ENCODE measurements around the gene WDR82. TPM values are rescaled to one million over a fixed set of nuclear protein-coding genes. Genes with fewer than 3 reads are reported as not detected.

The WDR82 gene
- total RNA-seq, 1 donor from 2014 or later, result 105 TPM

DNA sequence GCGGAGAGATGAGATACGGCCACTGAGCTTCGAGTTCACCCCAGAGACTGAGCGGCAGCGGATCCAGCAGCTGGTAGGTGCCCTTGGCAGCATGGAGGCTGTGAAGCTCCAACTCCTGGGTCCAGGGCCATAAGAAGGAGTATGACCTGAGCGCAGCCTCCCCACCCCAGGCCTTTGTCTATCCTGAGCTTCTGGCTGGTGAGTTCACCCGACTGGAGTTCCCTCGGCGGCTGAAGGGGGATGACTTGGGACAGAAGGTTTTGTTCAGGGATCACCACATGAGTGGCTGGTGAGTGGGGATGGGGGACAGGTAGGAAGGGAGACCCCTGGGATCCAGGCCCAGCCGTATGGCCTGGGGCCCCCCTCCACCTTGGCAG is 30.3 kb downstream of the WDR82 start:
- DNase-seq (ENCODE audit: low spot score in 2 of 2, unreplicated experiment in 2 of 2), result no peak
- H3K4me1 Mint-ChIP-seq, result peaks cover 8% of the 10 kb centered on the region
- no peaks in the 10 kb centered on the region for H3K27me3 Mint-ChIP-seq (ENCODE audit: low read depth)
- H3K9me3 Mint-ChIP-seq, result no peaks in the 10 kb centered on the region
- TF ChIP-seq CTCF (IDR thresholded peaks at IDR 0.05; ENCODE audit: unreplicated experiment), result no peak
- peaks cover 6% of the 10 kb centered on the region for H3K36me3 Mint-ChIP-seq
- H3K27ac Mint-ChIP-seq, result peak overlapping the region; percentile 64
- no peak overlapping the region for H3K4me3 Mint-ChIP-seq

DNA sequence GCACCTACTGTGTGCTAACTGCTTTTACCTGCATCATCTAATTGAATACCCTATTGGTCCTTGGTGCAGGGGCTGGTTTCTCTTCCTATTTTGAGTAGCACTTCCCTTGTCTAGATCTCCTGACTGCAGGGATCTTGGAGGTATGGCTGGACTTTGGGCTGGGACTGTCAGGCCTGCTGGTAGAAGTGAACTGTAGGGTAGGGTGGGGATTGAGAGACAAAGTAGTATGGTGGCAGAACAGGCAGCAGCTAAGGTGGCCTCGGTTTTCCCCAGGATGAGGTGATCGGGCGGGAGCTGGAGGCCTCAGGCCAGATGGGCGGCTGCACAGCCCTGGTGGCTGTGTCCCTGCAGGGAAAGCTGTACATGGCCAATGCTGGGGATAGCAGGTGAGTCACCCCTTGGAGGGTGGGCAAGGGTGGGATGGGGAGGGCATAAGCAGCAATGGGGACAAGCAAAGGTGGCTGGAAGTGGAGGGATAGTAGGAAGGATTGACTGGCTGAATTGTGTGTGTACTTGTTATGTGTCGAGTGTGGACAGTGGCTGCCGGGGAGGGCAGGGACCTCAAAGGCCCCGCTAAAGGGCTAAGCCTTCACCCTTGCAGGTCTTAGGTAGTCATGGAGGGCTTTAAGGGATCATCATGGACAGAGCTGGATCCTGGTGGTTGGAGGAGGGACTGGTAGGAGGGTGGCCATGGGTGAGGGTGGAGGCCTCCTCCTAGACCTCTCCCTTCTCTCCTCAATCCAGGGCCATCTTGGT is 30.9 kb downstream of the WDR82 start:
- peaks cover 3% of the 10 kb centered on the region for H3K36me3 Mint-ChIP-seq
- H3K4me3 Mint-ChIP-seq, result no peak overlapping the region
- no peak for DNase-seq (ENCODE audit: low spot score in 2 of 2, unreplicated experiment in 2 of 2)
- peak overlapping the region; percentile 64 for H3K27ac Mint-ChIP-seq
- H3K4me1 Mint-ChIP-seq, result peaks cover 8% of the 10 kb centered on the region
- no peaks in the 10 kb centered on the region for H3K27me3 Mint-ChIP-seq (ENCODE audit: low read depth)
- no peak for TF ChIP-seq CTCF (IDR thresholded peaks at IDR 0.05; ENCODE audit: unreplicated experiment)
- H3K9me3 Mint-ChIP-seq, result no peaks in the 10 kb centered on the region

GRCh38 chr3:52246728-52247408 is 31.6 kb downstream of the WDR82 start:
- no peak for DNase-seq (ENCODE audit: low spot score in 2 of 2, unreplicated experiment in 2 of 2)
- Mint-ChIP-seq H3K27ac (peak overlapping the region; percentile 25), H3K4me3 (peak overlapping the region; percentile 59), H3K9me3 (no peaks in the 10 kb centered on the region), H3K4me1 (peaks cover 8% of the 10 kb centered on the region), H3K36me3 (peaks cover 3% of the 10 kb centered on the region), H3K27me3 (ENCODE audit: low read depth) (no peaks in the 10 kb centered on the region)
- TF ChIP-seq CTCF (IDR thresholded peaks at IDR 0.05; ENCODE audit: unreplicated experiment), result no peak

DNA sequence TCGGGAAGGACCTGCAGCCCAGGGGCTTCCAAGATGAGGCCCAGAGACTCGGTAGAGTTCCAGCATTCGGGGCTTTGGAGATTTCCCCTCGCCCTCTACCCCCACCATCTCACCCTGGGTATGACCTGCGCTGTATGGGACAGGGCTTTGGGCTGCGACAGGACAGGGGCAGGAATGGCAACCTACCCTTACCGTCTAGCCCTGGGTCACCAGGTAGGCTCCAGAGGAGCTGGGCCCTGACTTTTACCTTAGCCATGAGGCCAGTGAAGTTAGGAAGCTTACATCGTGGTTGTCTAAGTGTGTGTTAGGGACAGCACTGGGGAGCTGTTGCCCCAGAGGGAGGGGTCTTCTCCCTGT is 32.2 kb downstream of the WDR82 start:
- Mint-ChIP-seq H3K27ac (peak overlapping the region; percentile 39), H3K36me3 (peaks cover 3% of the 10 kb centered on the region), H3K27me3 (ENCODE audit: low read depth) (no peaks in the 10 kb centered on the region), H3K4me1 (peaks cover 8% of the 10 kb centered on the region), H3K9me3 (no peaks in the 10 kb centered on the region), H3K4me3 (peak overlapping the region; percentile 59)
- no peak for TF ChIP-seq CTCF (IDR thresholded peaks at IDR 0.05; ENCODE audit: unreplicated experiment)
- DNase-seq (ENCODE audit: low spot score in 2 of 2, unreplicated experiment in 2 of 2), result no peak

- Mint-ChIP-seq H3K9me3 (no peaks in the 10 kb centered on the region), H3K27me3 (ENCODE audit: low read depth) (no peaks in the 10 kb centered on the region), H3K4me1 (peaks cover 8% of the 10 kb centered on the region), H3K4me3 (peak within 1 kb of the TSS; percentile 59), H3K27ac (peak within 1 kb of the TSS; percentile 39), H3K36me3 (peaks cover 3% of the 10 kb centered on the region)
- TF ChIP-seq CTCF (IDR thresholded peaks at IDR 0.05; ENCODE audit: unreplicated experiment), result no peak
- DNase-seq (ENCODE audit: low spot score in 2 of 2, unreplicated experiment in 2 of 2), result peak in 1 of 2 experiments; percentile 75
Measured at GRCh38 chr3:52245322-52246263, 32.9 kb downstream of the WDR82 start, which contains the start of gene PPM1M. PPM1M (plus strand) TSS chr3:52245759; CDS start chr3:52245825, 66 bp downstream.

Data from mesothelial cell of epicardium (in vitro differentiated cells).